ENCODE results near the gene YOD1.

The YOD1 gene

GRCh38 chr1:207031016-207031415 is 20.0 kb downstream of the YOD1 start:
- Histone ChIP-seq H4K20me1 (ENCODE audit: control insufficient read depth, insufficient read depth, low read depth, low read length) (no peaks in the 10 kb centered on the region), H3K27ac (ENCODE audit: low read depth, low read length) (no peak overlapping the region), H3K4me3 (ENCODE audit: low read length) (no peak overlapping the region), H3K79me2 (ENCODE audit: control insufficient read depth, low read length) (no peaks in the 10 kb centered on the region), H3K9me3 (ENCODE audit: control insufficient read depth, insufficient read depth, low read length) (no peaks in the 10 kb centered on the region), H3K9me2 (replicated peaks; ENCODE audit: control insufficient read depth, low read length) (no peaks in the 10 kb centered on the region), H3K4me2 (ENCODE audit: low read length) (no peak overlapping the region), H3K36me3 (ENCODE audit: control insufficient read depth, low read length) (no peaks in the 10 kb centered on the region), H3K4me1 (ENCODE audit: control insufficient read depth, low read length) (no peaks in the 10 kb centered on the region), H3K27me3 (ENCODE audit: control insufficient read depth, low read length) (peaks cover 48% of the 10 kb centered on the region), H3F3A (ENCODE audit: control insufficient read depth, insufficient read depth) (no peaks in the 10 kb centered on the region)
- TF ChIP-seq CTCF (IDR thresholded peaks at IDR 0.05; ENCODE audit: low read depth, low read length, poor library complexity, severe bottlenecking) = no peak
- TF ChIP-seq EZH2phosphoT487 (IDR thresholded peaks at IDR 0.05; ENCODE audit: borderline replicate concordance, low read length) = no peak

- no peaks in the 10 kb centered on the region for H3F3A ChIP-seq (ENCODE audit: control insufficient read depth, insufficient read depth)
- no peak overlapping the region for H3K27ac ChIP-seq (ENCODE audit: low read depth, low read length)
- no peak overlapping the region for H3K4me3 ChIP-seq (ENCODE audit: low read length)
- H3K9me2 ChIP-seq (replicated peaks; ENCODE audit: control insufficient read depth, low read length) = no peaks in the 10 kb centered on the region
- no peak overlapping the region for H3K4me2 ChIP-seq (ENCODE audit: low read length)
- TF ChIP-seq CTCF (IDR thresholded peaks at IDR 0.05; ENCODE audit: low read depth, low read length, poor library complexity, severe bottlenecking) (no peak), EZH2phosphoT487 (IDR thresholded peaks at IDR 0.05; ENCODE audit: borderline replicate concordance, low read length) (no peak)
- no peaks in the 10 kb centered on the region for H3K4me1 ChIP-seq (ENCODE audit: control insufficient read depth, low read length)
- H3K9me3 ChIP-seq (ENCODE audit: control insufficient read depth, insufficient read depth, low read length) = no peaks in the 10 kb centered on the region
- H4K20me1 ChIP-seq (ENCODE audit: control insufficient read depth, insufficient read depth, low read depth, low read length) = no peaks in the 10 kb centered on the region
- peaks cover 46% of the 10 kb centered on the region for H3K27me3 ChIP-seq (ENCODE audit: control insufficient read depth, low read length)
- no peaks in the 10 kb centered on the region for H3K36me3 ChIP-seq (ENCODE audit: control insufficient read depth, low read length)
- H3K79me2 ChIP-seq (ENCODE audit: control insufficient read depth, low read length) = no peaks in the 10 kb centered on the region
Observed at GRCh38 chr1:207030522-207031009, 20.4 kb downstream of the YOD1 start.

- no peak for TF ChIP-seq EZH2phosphoT487 (IDR thresholded peaks at IDR 0.05; ENCODE audit: borderline replicate concordance, low read length)
- TF ChIP-seq CTCF (IDR thresholded peaks at IDR 0.05; ENCODE audit: low read depth, low read length, poor library complexity, severe bottlenecking) = no peak
- Histone ChIP-seq H3K9me3 (ENCODE audit: control insufficient read depth, insufficient read depth, low read length) (no peaks in the 10 kb centered on the region), H3K27ac (ENCODE audit: low read depth, low read length) (no peak overlapping the region), H3K4me2 (ENCODE audit: low read length) (no peak overlapping the region), H3K4me1 (ENCODE audit: control insufficient read depth, low read length) (no peaks in the 10 kb centered on the region), H3K36me3 (ENCODE audit: control insufficient read depth, low read length) (no peaks in the 10 kb centered on the region), H3K79me2 (ENCODE audit: control insufficient read depth, low read length) (no peaks in the 10 kb centered on the region), H3K27me3 (ENCODE audit: control insufficient read depth, low read length) (peaks cover 51% of the 10 kb centered on the region), H3F3A (ENCODE audit: control insufficient read depth, insufficient read depth) (no peaks in the 10 kb centered on the region), H3K4me3 (ENCODE audit: low read length) (no peak overlapping the region), H3K9me2 (replicated peaks; ENCODE audit: control insufficient read depth, low read length) (no peaks in the 10 kb centered on the region), H4K20me1 (ENCODE audit: control insufficient read depth, insufficient read depth, low read depth, low read length) (no peaks in the 10 kb centered on the region)
Observed at GRCh38 chr1:207029701-207030521, 21.1 kb downstream of the YOD1 start.

Measured in DOHH2 (cell line).